ENCODE data around the gene NFATC2. TPM values are rescaled to one million over a fixed set of nuclear protein-coding genes. Genes with fewer than 3 reads are reported as not detected.

Gene NFATC2
- total RNA-seq, 1 experiment from 2014 or later = 15.8 TPM

- Mint-ChIP-seq H3K4me3 (ENCODE audit: low read depth, unreplicated experiment) (no peak overlapping the region), H3K27me3 (ENCODE audit: unreplicated experiment) (peaks cover 38% of the 10 kb centered on the region), H3K9me3 (ENCODE audit: low read depth, unreplicated experiment) (no peaks in the 10 kb centered on the region), H3K36me3 (ENCODE audit: insufficient read depth, unreplicated experiment) (no peaks in the 10 kb centered on the region), H3K4me1 (ENCODE audit: low read depth, unreplicated experiment) (no peaks in the 10 kb centered on the region), H3K27ac (ENCODE audit: unreplicated experiment) (no peak overlapping the region)
- no peak for DNase-seq
- no TSS peak for BruUV-seq (replicated peaks)
- TF ChIP-seq CTCF (IDR thresholded peaks at IDR 0.05; ENCODE audit: unreplicated experiment) = no peak
- CTCF ChIA-PET = interaction anchor here (1.3 kb wide), 1 partner anchor 250 kb away, joined by 5 read pairs; no protein-coding TSS in a partner anchor
- intact Hi-C loops (cut with micrococcal nuclease; ENCODE audit: unreplicated experiment) = loop anchor here (2.0 to 5.0 kb wide), 2 partner anchors 387 to 709 kb away; no protein-coding TSS in a partner anchor
Observed at GRCh38 chr20:51373713-51374455, 168.6 kb downstream of the NFATC2 start.

- CTCF ChIA-PET = interaction anchor here (1.3 to 3.1 kb wide), 2 partner anchors 222 to 251 kb away, joined by 5 to 19 read pairs; no protein-coding TSS in a partner anchor
- no peak overlapping the region for H3K4me3 Mint-ChIP-seq (ENCODE audit: low read depth, unreplicated experiment)
- H3K4me1 Mint-ChIP-seq (ENCODE audit: low read depth, unreplicated experiment) = no peaks in the 10 kb centered on the region
- no peak for TF ChIP-seq CTCF (IDR thresholded peaks at IDR 0.05; ENCODE audit: unreplicated experiment)
- H3K27me3 Mint-ChIP-seq (ENCODE audit: unreplicated experiment) = peaks cover 47% of the 10 kb centered on the region
- DNase-seq = no peak
- H3K9me3 Mint-ChIP-seq (ENCODE audit: low read depth, unreplicated experiment) = no peaks in the 10 kb centered on the region
- intact Hi-C loops (cut with micrococcal nuclease; ENCODE audit: unreplicated experiment) = loop anchor here (1.0 to 5.0 kb wide), 3 partner anchors 222 to 710 kb away; no protein-coding TSS in a partner anchor
- no peak overlapping the region for H3K27ac Mint-ChIP-seq (ENCODE audit: unreplicated experiment)
- no TSS peak for BruUV-seq (replicated peaks)
- no peaks in the 10 kb centered on the region for H3K36me3 Mint-ChIP-seq (ENCODE audit: insufficient read depth, unreplicated experiment)
Observed at GRCh38 chr20:51372966-51373365, 169.6 kb downstream of the NFATC2 start.

GRCh38 chr20:51372176-51372803, 170.2 kb downstream of the NFATC2 start:
- TF ChIP-seq CTCF (IDR thresholded peaks at IDR 0.05; ENCODE audit: unreplicated experiment) = peak; percentile 87
- intact Hi-C loops (cut with micrococcal nuclease; ENCODE audit: unreplicated experiment) = loop anchor here (1.0 to 5.0 kb wide), 3 partner anchors 223 to 711 kb away; no protein-coding TSS in a partner anchor
- Mint-ChIP-seq H3K4me1 (ENCODE audit: low read depth, unreplicated experiment) (no peaks in the 10 kb centered on the region), H3K4me3 (ENCODE audit: low read depth, unreplicated experiment) (no peak overlapping the region), H3K27me3 (ENCODE audit: unreplicated experiment) (peaks cover 48% of the 10 kb centered on the region), H3K9me3 (ENCODE audit: low read depth, unreplicated experiment) (no peaks in the 10 kb centered on the region), H3K36me3 (ENCODE audit: insufficient read depth, unreplicated experiment) (no peaks in the 10 kb centered on the region), H3K27ac (ENCODE audit: unreplicated experiment) (no peak overlapping the region)
- CTCF ChIA-PET = interaction anchor here (0.8 to 3.1 kb wide), 4 partner anchors 21 to 756 kb away, joined by 3 to 19 read pairs (median 4); no protein-coding TSS in a partner anchor
- DNase-seq = peak; percentile 89
- no TSS peak for BruUV-seq (replicated peaks)

GRCh38 chr20:51371720-51372119, 170.8 kb downstream of the NFATC2 start:
- peaks cover 2% of the 10 kb centered on the region for H3K4me1 Mint-ChIP-seq (ENCODE audit: low read depth, unreplicated experiment)
- no peak for TF ChIP-seq CTCF (IDR thresholded peaks at IDR 0.05; ENCODE audit: unreplicated experiment)
- CTCF ChIA-PET = interaction anchor here (1.0 to 3.1 kb wide), 2 partner anchors 20 to 223 kb away, joined by 3 to 19 read pairs; no protein-coding TSS in a partner anchor
- H3K4me3 Mint-ChIP-seq (ENCODE audit: low read depth, unreplicated experiment) = no peak overlapping the region
- no peaks in the 10 kb centered on the region for H3K9me3 Mint-ChIP-seq (ENCODE audit: low read depth, unreplicated experiment)
- no peak for DNase-seq
- no peak overlapping the region for H3K27ac Mint-ChIP-seq (ENCODE audit: unreplicated experiment)
- H3K27me3 Mint-ChIP-seq (ENCODE audit: unreplicated experiment) = peaks cover 48% of the 10 kb centered on the region
- no TSS peak for BruUV-seq (replicated peaks)
- no peaks in the 10 kb centered on the region for H3K36me3 Mint-ChIP-seq (ENCODE audit: insufficient read depth, unreplicated experiment)
- intact Hi-C loops (cut with micrococcal nuclease; ENCODE audit: unreplicated experiment) = loop anchor here (1.0 to 5.0 kb wide), 3 partner anchors 224 to 711 kb away; no protein-coding TSS in a partner anchor
